T-helper 2 cell treated with Interferon-gamma antibody and Interleukin-4, amounts not matched to agents 5 μg/mL and 100 μg/mL, for 36 hours (primary cell): Measurements from ENCODE around the gene PRUNE2.

Experiments used
- DNase-seq: peaks from one replicate; pipeline ENCODE4 v3.0.0; 2021; ENCODE audit warnings: low spot score
- H3K27ac Mint-ChIP-seq: one replicate; pipeline ENCODE4 v1.8.0; 2021; ENCODE audit warnings: mild to moderate bottlenecking, mixed read lengths
- H3K27me3 Mint-ChIP-seq: one replicate; pipeline ENCODE4 v1.8.0; 2021; ENCODE audit warnings: low read depth, mixed read lengths
- H3K36me3 Mint-ChIP-seq: one replicate; pipeline ENCODE4 v1.8.0; 2021; ENCODE audit warnings: low read depth, mixed read lengths
- H3K4me1 Mint-ChIP-seq: one replicate; pipeline ENCODE4 v1.8.0; 2021; ENCODE audit warnings: low read depth, mixed read lengths
- H3K4me3 Mint-ChIP-seq: one replicate; pipeline ENCODE4 v1.8.0; 2022; ENCODE audit warnings: mild to moderate bottlenecking, moderate library complexity, mixed read lengths
- H3K9me3 Mint-ChIP-seq: one replicate; pipeline ENCODE4 v1.8.0; 2021; ENCODE audit warnings: mixed read lengths

PRUNE2 gene

GRCh38 chr9:76737154-76737902, 168.6 kb downstream of the PRUNE2 start:
- Mint-ChIP-seq H3K27me3 (peaks cover 7% of the 10 kb centered on the region), H3K36me3 (no peaks in the 10 kb centered on the region), H3K9me3 (peaks cover 8% of the 10 kb centered on the region), H3K27ac (no peak overlapping the region), H3K4me3 (no peak overlapping the region), H3K4me1 (no peaks in the 10 kb centered on the region)
- no peak for DNase-seq

- H3K4me1 Mint-ChIP-seq: no peaks in the 10 kb centered on the region
- no peaks in the 10 kb centered on the region for H3K36me3 Mint-ChIP-seq
- no peak overlapping the region for H3K4me3 Mint-ChIP-seq
- H3K27me3 Mint-ChIP-seq: peaks cover 7% of the 10 kb centered on the region
- no peaks in the 10 kb centered on the region for H3K9me3 Mint-ChIP-seq
- DNase-seq: no peak
- no peak overlapping the region for H3K27ac Mint-ChIP-seq
These were observed 171.2 kb downstream of the PRUNE2 start for GRCh38 chr9:76734716-76735115.

GRCh38 chr9:76733096-76733495, 172.8 kb downstream of the PRUNE2 start:
- Mint-ChIP-seq H3K9me3 (no peaks in the 10 kb centered on the region), H3K27me3 (peaks cover 3% of the 10 kb centered on the region), H3K4me1 (no peaks in the 10 kb centered on the region), H3K4me3 (no peak overlapping the region), H3K36me3 (no peaks in the 10 kb centered on the region), H3K27ac (no peak overlapping the region)
- DNase-seq: no peak

GRCh38 chr9:76732341-76732958, 173.5 kb downstream of the PRUNE2 start:
- Mint-ChIP-seq H3K27me3 (peaks cover 3% of the 10 kb centered on the region), H3K4me1 (no peaks in the 10 kb centered on the region), H3K36me3 (no peaks in the 10 kb centered on the region), H3K9me3 (no peaks in the 10 kb centered on the region), H3K27ac (no peak overlapping the region), H3K4me3 (no peak overlapping the region)
- DNase-seq: no peak

- Mint-ChIP-seq H3K27me3 (peaks cover 6% of the 10 kb centered on the region), H3K27ac (no peak overlapping the region), H3K4me1 (no peaks in the 10 kb centered on the region), H3K9me3 (no peaks in the 10 kb centered on the region), H3K36me3 (no peaks in the 10 kb centered on the region), H3K4me3 (no peak overlapping the region)
- DNase-seq: no peak
These were observed 175.1 kb downstream of the PRUNE2 start for GRCh38 chr9:76730801-76731200.

GRCh38 chr9:76729980-76730737, 175.8 kb downstream of the PRUNE2 start:
- H3K4me1 Mint-ChIP-seq: no peaks in the 10 kb centered on the region
- no peaks in the 10 kb centered on the region for H3K36me3 Mint-ChIP-seq
- no peaks in the 10 kb centered on the region for H3K9me3 Mint-ChIP-seq
- no peak overlapping the region for H3K4me3 Mint-ChIP-seq
- H3K27me3 Mint-ChIP-seq: peaks cover 6% of the 10 kb centered on the region
- no peak overlapping the region for H3K27ac Mint-ChIP-seq
- no peak for DNase-seq

GRCh38 chr9:76729116-76729515, 176.8 kb downstream of the PRUNE2 start:
- no peak for DNase-seq
- H3K4me3 Mint-ChIP-seq: no peak overlapping the region
- peaks cover 3% of the 10 kb centered on the region for H3K27me3 Mint-ChIP-seq
- no peaks in the 10 kb centered on the region for H3K36me3 Mint-ChIP-seq
- no peaks in the 10 kb centered on the region for H3K4me1 Mint-ChIP-seq
- H3K9me3 Mint-ChIP-seq: no peaks in the 10 kb centered on the region
- no peak overlapping the region for H3K27ac Mint-ChIP-seq

GRCh38 chr9:76725885-76726284, 180.0 kb downstream of the PRUNE2 start:
- Mint-ChIP-seq H3K36me3 (no peaks in the 10 kb centered on the region), H3K27ac (no peak overlapping the region), H3K9me3 (no peaks in the 10 kb centered on the region), H3K4me3 (no peak overlapping the region), H3K27me3 (peaks cover 8% of the 10 kb centered on the region), H3K4me1 (no peaks in the 10 kb centered on the region)
- no peak for DNase-seq

- H3K4me1 Mint-ChIP-seq: no peaks in the 10 kb centered on the region
- H3K36me3 Mint-ChIP-seq: no peaks in the 10 kb centered on the region
- H3K27me3 Mint-ChIP-seq: peaks cover 8% of the 10 kb centered on the region
- H3K9me3 Mint-ChIP-seq: no peaks in the 10 kb centered on the region
- H3K4me3 Mint-ChIP-seq: no peak overlapping the region
- DNase-seq: no peak
- no peak overlapping the region for H3K27ac Mint-ChIP-seq
These were observed 180.8 kb downstream of the PRUNE2 start for GRCh38 chr9:76725011-76725546.

GRCh38 chr9:76720245-76720644, 185.7 kb downstream of the PRUNE2 start:
- Mint-ChIP-seq H3K27me3 (peaks cover 28% of the 10 kb centered on the region), H3K4me1 (no peaks in the 10 kb centered on the region), H3K27ac (no peak overlapping the region), H3K4me3 (no peak overlapping the region), H3K36me3 (no peaks in the 10 kb centered on the region), H3K9me3 (no peaks in the 10 kb centered on the region)
- no peak for DNase-seq

- no peak for DNase-seq
- Mint-ChIP-seq H3K4me3 (no peak overlapping the region), H3K9me3 (no peaks in the 10 kb centered on the region), H3K4me1 (no peaks in the 10 kb centered on the region), H3K36me3 (no peaks in the 10 kb centered on the region), H3K27me3 (peaks cover 27% of the 10 kb centered on the region), H3K27ac (no peak overlapping the region)
These were observed 187.7 kb downstream of the PRUNE2 start for GRCh38 chr9:76718166-76718565.

GRCh38 chr9:76717613-76718012, 188.3 kb downstream of the PRUNE2 start:
- Mint-ChIP-seq H3K27me3 (peaks cover 24% of the 10 kb centered on the region), H3K4me3 (no peak overlapping the region), H3K4me1 (no peaks in the 10 kb centered on the region), H3K9me3 (no peaks in the 10 kb centered on the region), H3K27ac (no peak overlapping the region), H3K36me3 (no peaks in the 10 kb centered on the region)
- DNase-seq: no peak

GRCh38 chr9:76717176-76717575, 188.7 kb downstream of the PRUNE2 start:
- Mint-ChIP-seq H3K9me3 (no peaks in the 10 kb centered on the region), H3K36me3 (no peaks in the 10 kb centered on the region), H3K4me3 (no peak overlapping the region), H3K27ac (no peak overlapping the region), H3K27me3 (peaks cover 24% of the 10 kb centered on the region), H3K4me1 (no peaks in the 10 kb centered on the region)
- no peak for DNase-seq

- no peak overlapping the region for H3K4me3 Mint-ChIP-seq
- no peaks in the 10 kb centered on the region for H3K9me3 Mint-ChIP-seq
- no peak overlapping the region for H3K27ac Mint-ChIP-seq
- H3K4me1 Mint-ChIP-seq: no peaks in the 10 kb centered on the region
- peaks cover 26% of the 10 kb centered on the region for H3K27me3 Mint-ChIP-seq
- H3K36me3 Mint-ChIP-seq: no peaks in the 10 kb centered on the region
- no peak for DNase-seq
These were observed 189.7 kb downstream of the PRUNE2 start for GRCh38 chr9:76716085-76716672.
